ENCODE measurements around the gene ZBTB8B.

DNA sequence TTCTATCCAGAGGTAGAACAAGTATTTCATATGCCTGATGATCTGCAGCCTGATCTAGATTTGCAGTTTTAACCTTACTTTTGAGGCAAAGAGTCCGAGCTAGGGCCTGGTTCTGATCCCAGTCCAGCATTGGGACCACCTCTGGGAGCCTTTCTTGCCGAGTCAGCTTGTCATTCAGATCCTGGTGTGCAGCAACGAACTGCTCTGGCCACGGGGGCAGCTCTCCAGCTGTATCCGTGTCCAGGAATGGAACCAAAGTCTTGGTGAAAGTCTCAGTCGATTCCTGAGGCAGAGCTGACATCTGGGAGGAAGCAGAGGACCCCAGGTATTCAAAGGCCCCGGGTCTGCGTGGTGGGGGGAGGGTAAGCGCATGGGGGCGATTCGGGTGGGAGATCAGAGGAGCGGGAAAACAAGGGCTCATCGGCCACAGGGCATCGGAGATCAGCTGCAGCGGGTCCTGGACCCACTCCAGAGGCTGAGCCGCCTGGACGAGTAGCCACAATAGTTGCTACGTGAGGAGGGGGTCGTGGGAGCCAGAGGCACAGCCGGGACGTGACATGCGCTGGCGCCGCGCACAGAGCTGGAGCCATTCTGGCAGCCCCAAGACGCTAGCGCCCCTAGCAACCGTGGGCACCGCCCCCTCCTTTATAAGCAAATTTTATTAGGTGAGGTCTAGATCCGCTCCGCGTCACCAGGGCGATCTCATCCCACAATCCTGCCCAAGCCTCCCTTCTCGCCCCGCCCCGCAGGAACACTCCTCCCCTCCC is 38.2 kb upstream of the ZBTB8B start:
- TF ChIP-seq POLR2AphosphoS5 (IDR thresholded peaks at IDR 0.05; ENCODE audit: low read depth, low read length): no peak
- no peak for TF ChIP-seq SPI1 (IDR thresholded peaks at IDR 0.05; ENCODE audit: low read depth, low read length)
- TF ChIP-seq POLR2A (IDR thresholded peaks at IDR 0.05; ENCODE audit: low read depth, low read length): no peak
